ENCODE results near the gene HDLBP.

Gene HDLBP

DNA sequence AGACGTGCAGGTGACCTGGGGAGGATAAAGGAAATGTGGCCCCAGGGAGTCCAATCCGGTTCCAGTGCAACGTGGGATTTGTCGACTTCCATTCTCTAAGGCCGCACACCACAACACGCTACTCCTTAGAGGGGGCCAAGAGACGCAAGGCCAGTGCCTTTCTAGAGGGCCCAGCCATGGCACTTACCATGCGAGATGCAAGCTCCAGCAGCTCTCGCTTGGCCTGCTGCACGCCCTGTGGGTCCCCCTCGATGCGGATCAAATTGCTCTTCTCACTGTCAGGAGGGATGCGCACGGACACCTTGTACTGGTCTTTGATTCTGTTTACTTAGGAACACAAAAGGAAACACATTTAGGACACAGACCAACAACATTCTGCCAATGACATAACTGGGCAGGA lies 65.8 kb downstream of the HDLBP start:
- DNase-seq: no peak

DNA sequence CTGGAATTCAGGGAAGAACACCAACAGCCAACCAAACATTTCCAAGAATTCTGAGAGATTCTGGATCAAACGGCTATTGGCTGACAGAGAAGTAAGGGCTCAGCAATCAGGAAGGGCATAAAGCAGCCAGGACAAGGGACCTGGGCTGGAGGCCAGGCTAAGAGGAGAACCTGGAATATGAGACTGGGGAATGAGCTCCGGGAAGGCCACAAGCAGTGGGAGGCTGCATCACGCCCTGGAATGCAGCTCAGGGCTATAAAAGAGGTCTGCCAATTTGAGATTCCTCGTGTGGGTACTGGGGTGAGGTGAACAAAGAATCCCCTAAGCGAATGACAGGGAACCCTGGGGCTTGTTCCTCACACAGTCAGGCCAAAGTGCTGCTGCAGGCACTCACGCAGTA lies 66.6 kb downstream of the HDLBP start:
- no peak for DNase-seq

DNA sequence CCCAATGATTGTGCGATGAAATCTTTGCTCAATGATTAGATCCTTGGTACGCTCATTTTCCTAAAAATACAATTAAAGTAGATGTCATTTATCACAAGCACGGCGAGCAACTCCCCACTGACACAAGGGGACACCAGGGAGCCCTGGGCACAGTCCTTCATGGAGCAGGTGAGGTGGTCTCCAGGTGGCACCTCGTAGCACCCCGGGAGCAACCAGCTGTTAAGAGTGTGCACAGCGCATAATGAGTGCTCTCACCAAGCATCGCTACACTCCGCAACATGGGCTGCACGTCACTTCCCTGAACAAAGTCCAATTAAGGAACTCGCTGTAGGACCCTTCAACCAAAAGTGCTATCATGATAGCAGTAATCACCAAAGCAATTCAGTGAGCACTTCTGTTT lies 67.2 kb downstream of the HDLBP start:
- DNase-seq: no peak

DNA sequence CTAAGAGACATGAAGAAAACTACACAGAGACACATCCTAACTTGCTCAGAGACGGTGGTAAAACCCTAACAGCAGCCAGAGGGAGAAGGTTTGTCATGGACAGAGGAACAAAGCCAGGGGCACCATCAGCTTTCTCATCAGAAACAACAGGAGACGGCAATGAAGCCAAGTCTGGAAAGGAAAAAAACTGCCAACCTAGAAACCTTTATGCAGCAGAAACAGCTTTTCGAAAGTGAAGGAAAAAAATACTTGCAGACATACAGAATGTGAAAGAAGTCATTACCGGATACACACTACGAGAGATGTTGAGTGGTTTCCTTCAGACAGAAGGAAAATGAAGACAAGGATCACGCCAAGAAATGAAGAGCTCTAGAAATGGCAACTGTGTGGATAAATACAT lies 71.1 kb downstream of the HDLBP start:
- no peak for DNase-seq

DNA sequence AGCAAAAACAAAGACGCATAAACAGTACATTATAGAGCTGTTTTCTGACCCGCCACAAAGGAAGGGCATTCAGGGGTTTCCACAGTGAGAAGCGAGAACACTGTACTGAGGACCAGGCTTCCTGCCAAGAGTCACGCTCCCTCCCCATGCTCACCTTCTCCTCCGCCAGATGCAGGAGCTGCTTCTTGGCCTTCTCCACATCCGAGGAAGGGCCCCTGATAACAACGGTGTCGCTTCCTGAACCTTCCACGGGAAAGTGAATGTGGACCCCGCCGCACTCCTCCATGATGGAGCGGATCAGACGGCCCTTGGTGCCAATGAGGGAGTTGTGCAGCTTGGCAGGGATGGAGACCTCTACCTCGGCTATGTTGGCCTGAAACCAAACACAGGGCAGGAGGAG lies 73.2 kb downstream of the HDLBP start:
- no peak for DNase-seq

DNA sequence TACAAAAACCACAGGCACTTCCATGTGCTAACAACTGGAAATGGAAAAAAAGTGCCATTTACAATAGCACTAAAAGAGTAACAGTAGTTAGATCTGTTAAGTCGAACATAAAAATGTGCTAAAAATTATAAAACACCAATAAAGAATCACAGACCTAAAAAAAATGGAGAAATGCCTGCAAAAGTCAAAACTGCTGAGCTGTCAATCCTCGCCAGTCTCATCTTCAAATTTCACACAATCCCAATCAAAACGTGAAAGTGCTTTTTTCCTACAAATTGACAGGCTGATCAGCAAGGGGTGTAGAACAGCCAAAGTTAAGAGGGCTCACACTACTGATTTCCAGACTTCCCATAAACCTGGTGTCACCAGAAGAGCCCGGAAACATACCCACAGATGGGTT lies 73.8 kb downstream of the HDLBP start:
- DNase-seq: no peak

DNA sequence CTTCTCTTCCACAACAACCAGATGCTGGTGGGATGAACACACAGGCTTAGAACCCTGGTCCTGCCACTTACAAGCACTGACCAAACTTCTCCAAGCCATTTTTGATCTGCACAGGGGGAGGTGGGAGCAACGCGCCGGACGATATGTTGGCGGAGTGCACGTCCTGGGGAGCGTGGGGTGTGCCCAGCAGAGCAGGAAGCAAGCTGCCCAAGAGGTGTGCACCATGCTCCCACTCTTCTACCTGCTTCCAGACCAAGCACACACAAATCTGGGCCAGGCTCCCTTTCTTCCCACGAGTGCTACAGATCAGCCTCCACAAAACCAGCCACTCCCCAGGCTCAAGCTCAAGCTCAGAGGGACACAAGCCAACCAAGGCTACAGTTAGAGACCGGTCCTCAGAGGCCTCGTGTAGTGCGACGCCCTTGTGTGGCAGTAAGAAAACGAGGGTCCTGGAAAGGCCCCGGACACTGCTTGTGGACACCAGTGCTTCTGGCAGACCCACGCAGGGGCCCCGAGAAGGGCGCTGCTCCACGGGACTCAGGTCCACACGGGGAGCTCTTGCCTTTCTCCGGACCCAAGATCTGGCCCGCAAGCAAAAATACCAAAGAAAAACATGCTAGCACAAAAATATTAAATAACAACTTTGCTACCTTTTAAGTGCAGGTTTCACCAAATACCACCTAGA lies 75.0 kb downstream of the HDLBP start:
- no peak for DNase-seq

DNA sequence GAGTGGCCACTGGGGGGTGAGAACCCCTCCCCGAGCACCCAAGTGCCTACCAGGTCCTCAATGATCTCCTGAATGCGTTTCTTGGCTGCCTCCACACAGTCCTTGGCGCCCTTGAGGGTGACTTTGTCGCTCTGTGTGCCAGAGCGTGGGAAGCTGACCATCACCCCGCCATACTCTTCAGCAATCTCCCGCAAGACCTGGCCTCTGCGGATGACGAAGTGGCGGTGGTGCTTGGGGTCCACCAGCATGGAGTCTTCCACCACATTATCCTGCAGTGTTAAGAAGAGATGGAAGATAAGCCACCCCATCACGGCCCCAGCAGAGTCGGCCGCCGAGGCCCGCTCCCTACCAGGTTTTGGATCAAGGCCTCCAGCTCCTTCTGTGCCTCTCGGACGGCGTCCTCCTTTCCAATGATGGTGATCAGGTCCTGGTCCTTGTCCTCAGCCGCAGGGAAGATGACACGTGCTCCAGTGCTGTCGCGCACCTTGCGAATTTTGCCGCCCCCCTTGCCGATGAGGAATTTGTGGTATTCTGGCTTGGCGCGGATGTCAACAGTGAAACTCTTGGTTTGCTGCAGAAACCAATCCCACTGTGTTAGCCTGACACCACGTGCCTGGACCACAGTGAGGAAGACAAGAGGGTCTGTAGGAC lies 75.8 kb downstream of the HDLBP start:
- DNase-seq: no peak

DNA sequence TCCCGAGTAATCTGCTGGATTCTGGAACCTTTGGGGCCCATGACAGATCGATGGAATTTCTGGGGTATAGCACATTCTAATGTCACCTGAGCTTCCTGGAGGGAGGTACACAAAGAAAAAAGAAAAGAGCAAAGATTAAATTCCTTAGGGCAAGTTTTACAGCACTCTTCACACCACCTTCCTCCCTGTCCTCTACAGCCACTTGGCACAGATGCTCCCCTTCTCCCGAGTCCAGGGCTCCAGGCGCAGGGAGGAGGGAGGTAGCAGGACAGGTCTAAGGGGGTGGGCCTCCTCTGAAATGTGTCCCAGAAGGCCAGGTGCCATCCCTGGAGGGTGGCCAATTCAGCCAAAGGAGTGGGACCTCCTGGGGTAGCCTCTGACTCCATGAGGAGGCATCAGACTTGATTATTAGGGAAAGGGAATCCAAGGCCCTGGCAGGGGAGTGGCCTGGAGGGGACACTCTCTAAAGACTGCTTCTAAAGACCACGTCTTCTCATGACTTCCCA lies 76.7 kb downstream of the HDLBP start:
- no peak for DNase-seq

DNA sequence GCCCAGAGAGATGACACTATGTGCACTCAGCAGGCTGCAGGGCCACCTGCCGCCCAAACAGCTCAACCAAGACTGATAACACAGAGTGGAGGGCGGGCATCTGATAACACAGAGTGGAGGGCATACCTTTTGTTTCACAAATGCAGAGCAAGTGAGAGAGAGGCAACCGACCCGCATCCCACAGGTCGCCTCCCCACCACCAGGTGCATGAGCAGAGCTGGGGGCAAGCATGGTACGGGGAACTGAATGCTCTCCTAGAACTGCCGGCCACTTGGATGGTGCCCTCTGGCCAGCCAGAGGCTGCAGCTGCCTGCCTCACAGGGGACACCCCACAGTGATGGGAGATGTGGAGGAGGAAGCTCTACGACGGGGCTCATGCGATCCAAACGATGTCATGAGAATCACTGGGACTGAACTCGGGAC lies 77.5 kb downstream of the HDLBP start:
- no peak for DNase-seq

DNA sequence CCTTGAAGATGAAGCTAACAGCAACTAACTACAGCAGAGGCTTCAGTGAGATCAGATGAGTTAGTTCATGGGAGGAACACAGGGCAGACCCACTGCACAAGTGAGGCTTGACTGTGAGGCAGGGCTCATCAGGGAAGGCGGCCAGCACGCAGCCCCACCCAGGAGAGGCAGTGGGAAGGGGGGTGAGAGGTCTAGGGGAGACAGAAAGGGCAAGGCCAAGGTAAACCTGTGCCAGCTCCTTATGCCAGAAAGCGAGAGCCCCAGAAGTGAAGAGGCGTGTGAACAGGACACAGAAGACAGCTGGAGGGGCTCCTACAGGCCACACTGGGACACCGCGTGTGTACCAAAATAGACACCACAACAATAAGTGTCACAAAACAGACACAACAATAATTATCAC lies 78.4 kb downstream of the HDLBP start:
- no peak for DNase-seq

DNA sequence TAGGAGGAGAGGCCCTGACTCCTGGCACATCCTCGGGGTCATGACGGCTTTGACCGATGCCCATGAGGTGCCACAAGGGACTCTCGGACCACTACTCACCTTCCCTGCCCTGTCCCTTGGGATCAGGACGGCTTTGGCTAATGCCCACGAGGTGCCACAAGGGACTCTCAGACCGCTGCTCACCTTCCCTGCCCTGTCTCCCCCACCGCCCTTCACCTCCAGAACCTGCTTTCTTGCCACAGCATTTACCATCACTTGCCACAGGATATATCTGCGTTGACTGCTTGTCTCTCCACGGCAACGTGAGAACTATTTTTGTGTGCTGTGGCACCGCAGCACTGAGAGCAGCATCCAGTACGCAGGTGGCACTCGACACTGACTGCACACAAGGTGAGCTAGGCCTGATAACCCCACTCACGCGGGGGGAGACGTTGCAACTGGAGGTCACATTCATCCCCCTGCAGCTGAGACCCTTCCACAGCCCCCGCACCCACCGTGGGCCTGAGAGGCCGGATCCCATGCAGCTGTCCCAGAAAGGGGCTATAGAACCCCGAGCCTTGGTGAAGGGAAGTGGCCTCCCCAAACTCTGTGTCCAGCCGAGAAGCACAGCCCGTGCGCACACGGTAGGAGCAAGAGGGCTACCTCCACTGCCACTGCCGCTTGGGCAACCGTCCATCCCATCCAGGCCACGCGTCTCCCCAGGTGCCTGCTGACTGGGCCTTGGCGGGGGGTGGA lies 79.4 kb downstream of the HDLBP start:
- DNase-seq: no peak

DNA sequence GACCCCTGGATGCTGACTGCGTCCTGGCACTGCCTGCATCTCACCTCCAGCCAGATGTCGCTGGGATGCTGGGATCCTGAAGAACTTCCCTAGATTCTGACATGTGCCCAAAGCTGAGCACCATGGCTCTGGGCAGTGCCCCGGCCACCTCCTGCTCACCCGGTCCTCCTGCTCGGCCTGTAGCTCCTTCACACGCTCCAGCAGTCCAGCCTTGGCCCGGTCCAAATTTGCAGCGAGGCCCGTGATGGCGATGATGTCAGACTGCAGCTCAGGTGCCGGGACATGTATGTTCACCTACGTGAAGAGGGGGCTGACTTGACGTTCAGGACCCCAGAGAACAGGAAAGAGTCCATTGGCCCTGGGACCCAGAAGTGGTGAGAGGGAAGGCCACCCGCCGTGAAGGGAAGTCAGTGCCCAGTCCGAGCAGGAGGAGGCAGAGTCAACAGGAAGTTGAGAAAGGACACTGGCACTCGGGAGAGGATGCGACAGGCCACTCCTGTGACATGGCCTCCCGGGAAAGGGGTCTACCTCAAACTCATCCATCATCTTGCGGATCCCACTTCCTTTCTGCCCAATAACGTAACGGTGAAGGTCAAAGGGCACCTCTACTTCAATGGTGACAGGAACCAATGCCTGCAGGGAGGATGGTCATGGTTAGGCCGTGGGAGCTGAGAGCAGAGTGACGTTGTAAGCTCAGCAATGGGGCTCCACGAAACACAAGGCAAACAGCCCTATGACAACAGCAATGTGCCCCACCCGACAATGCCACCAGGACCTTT lies 80.3 kb downstream of the HDLBP start:
- DNase-seq: no peak

DNA sequence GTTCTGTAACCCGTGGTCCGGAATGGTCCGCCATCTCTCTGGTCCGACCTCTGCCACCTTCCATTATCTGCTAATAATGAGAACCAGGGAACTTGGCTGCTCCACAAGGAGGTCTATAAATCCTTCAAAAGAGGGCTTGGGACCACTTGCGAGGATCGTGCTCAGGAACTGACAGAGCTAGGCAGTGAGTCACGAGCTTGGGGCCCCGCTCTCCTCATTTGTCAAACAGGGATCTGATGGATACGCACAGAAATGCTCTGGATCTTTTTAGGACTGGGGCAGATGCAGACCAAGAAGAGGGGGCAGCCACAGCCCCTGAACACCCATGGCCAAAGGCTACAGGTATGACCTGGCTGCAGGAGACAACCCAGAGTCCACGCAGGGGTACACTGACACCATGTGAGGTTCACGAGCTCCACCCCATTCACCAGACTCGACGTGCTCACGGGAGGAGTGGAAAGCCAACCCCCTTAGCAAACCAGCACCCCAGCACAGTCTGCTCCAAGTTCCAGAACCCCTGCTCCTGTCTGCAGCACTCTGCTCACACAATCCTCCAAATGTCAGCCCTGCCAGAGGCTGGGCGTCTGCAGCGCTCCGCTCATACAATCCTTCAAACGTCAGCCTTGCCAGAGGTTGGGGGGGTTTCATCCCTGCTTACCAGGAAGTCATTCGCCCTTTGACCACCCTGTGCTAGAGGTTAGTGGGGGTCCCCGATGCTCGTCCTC lies 81.2 kb downstream of the HDLBP start:
- DNase-seq: no peak

DNA sequence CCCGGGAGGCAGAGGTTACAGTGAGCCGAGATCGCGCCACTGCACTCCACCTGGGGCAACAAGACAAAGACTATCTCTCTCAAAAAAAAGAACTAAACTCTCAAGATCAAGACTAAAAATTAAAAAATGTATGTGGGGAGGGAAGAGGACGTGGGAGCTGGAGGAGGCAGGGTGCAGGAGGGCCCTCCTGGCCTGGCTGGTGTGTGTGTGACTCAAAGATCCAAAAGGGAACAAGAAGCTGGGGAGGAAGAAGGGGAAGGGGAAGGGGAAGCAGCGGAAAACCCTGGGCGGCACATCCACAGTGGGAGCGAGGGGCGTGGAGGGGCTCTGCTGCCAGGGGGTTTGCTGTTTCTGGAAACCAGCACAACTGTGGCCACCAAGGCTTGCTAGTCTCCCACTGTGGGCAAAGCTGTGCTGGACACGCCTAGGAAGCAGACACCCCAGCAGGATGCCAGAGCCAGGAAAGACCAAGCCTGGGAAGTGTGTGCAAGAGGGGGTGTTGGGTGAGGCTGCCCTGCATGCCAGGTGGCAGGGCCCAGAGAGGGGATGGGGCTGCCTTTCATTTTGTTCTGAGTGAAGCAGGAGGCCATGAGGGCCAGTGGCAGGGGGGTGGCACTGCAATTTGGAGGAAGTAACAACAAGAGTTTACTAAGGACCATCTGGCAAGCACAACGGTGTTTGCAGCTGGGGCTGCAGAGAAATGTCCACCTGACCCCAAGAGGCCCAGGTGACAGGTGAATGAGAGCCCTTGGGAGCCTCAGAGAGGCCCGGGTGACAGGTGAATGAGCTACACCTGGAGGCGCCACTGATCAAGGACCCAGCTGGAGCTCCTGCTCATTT lies 82.5 kb downstream of the HDLBP start:
- DNase-seq: no peak

DNA sequence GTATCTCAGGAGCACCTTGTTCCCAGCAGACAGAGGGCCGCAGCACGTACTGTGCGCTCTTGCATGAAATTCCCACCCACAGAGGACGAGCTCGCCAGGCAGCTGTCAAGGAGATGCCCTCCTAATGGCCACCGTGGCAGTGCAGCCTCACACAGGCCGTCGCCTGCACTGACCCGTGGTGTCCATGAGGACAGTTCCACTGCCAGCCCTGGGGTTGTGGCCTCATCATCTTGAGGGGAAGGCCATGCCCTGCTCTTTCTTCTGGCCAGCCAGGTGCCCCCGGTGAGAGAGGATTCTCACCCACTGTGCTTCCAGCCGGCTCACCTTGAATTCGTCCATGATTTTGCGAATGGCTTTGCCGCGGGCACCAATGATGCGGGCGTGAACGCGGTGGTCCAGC lies 85.0 kb downstream of the HDLBP start:
- no peak for DNase-seq

DNA sequence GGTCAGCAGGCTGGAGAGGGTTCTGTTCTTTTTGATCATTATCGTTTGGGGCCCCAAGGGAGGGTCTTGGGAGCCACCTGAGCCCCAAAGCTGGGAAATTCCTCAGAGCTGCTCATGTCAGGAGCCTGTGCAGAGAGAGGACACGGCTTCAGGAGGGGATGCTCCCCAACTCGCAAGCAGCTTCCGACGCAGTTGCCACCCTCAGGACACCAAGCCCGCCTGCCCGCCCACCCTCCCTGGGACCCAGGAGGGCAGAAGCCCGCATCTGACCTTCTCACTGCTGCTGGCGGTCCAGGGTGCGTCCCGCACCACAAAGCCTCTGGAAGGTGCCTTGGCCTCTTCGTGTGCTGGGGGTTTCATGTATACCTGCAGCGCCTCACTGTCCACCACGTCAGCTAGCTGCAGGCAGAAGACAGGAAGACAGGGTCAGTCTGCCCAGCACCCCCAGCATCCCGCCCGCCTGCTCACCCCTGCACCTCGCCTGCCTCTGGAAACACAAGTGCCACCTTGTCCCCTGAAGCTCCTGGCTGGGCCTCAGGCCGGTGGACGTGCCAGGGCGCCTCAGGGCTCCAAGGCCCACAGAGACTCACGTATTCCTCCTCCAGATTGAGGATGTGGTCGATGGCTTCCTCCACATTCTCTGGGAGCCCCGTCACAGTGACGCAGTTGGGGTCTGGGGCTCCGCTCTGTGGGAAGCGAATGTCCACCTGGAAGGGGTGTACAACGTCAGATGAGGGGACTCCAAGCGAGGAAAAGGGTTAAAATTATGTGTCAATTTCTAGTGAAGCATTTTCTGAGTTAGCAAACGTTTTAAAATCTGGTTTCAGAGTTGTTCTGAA lies 85.7 kb downstream of the HDLBP start:
- DNase-seq: no peak

DNA sequence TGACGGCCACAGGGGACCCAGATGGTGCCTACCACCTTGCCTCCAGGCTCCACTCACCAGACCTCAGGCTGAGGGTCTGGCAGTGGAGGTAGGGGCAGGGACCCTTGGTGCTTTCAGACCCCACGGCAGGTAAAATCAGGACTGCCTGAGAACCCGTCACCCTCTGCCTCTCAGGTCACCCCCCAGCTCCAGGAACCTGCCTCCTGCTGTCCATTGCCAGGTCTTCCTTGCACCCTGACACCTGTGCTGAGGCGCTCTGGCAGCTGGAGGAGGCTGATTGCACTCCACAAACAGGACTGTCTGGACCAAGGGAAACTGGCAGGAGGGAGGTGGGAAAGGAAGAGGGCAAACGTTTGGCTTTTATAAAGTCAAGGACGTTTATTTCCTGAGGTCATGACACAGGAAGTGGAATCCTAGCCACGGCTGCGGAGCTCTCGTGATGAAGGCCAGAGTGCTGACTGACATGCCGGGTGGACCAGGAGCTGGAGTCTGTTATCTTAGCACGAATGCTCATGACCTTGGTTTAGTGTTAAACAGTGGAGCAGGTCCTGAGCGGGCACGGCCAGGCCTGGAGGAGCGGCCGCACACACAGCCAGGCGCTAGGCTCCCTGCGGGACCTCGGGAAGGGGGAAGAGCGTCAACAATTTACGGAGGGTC lies 86.5 kb downstream of the HDLBP start:
- no peak for DNase-seq

DNA sequence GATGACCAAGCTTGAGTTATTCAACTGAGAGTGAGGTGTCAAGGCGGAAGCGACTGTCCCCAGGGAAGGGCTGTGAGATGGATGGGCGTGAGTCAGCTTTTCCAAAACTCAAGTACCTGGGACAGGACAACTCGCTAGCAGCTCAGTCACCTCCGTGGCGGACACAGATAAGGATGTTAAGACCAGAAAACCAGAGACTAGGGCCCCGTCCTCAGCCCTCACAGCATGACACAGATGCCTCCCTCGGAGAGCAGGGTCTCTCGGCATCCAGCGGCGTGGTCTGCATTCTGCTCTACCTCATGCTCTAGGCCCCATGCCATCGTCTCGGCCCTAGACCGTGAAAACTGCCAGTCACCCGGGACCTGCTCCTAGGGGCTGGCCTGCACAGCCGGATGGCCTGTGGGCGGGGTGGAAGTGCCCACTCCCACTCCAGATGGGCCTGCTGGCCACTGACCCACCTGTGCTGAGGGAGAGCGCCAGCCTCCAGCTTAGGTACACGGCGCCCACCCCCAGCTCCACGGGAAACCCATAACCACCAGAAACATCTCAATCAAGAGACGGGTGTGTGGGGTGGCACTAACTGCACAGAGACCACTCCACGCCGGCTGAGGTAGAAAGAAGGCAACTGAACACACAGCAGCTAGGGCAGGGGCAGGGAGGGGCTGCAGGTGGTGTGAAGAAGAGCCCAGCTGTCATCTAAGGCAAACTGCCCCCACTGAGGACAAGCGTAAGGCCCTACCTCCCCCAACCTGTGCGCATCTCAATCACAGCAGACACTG lies 87.2 kb downstream of the HDLBP start:
- no peak for DNase-seq

All from activated gamma-delta T cell (primary cell).